ENCODE data around the gene KIAA1217.

Gene KIAA1217

GRCh38 chr10:24376731-24377130, 167.8 kb downstream of the KIAA1217 start:
- DNase-seq = no peak

DNA sequence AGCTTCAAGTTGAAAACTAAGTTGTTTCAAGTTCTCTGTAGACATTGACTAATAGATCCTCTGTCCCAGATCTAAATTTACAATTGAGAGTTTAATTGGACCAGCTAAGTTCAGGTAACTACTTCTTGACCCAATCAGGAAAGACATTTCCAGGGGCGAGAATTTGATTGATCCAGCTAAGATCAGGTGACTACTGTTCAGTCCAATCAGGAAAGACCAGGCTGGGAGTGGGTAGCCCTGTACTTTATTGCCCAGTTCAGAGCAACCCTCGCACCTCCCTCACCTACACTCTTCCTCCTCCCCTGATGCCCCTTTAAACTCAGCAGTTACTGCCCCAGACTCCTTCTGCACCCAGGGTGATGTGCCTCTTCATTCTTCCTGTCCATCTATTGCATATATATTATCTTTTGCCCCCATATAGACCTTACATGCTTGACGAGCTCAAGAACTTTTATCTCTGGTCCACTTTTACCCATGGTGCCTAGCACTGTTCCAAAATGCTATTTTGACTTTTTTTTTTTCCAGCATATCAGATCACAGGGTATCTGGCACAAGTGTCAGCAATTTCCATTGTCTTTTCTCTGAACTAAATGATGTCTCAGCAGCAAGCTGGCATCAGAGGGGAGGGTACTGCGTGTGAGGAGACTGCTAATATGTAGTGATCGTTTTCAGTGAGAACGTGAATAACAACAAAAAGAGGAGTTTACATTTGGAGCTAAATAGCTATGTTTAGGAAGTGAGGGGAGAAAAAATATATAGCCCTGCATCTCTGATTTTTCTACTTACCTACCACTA, 169.4 kb downstream of the KIAA1217 start:
- peak; percentile 2 for DNase-seq

DNA sequence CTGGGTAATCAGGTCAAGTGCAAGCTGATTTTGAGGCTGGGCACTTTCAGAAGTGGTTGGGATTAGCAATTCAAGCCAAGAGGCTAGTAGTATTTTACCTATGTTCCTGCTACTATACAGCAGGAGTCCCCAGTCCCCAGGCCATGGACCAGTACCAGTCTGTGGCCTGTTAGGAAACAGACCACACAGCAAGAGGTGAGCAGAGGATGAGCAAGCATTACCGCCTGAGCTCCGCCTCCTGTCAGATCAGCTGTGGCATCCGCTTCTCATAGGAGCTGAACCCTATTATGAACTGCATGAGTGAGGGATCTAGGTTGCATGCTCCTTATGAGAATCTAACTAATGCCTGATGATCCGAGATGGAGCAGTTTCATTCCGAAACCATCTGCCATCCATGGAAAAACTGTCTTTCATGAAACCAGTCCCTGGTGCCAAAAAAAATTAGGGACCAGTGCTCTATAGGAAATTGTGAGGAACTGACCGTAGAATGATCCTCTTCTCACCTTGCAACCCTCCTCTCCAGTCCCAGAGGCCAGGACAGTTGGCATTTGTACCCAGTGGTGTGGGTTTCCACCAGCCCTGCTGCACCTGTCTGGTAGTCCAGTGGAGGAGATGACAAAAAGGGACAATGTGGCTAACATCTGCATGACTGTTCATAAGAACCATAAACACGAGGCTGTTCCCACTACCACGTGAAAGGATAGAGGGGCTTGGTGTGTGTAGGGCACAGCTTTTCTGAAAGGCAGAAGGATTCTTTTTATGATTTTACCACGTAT, 172.5 kb downstream of the KIAA1217 start:
- DNase-seq = peak; percentile 6

GRCh38 chr10:24382045-24382444, 173.1 kb downstream of the KIAA1217 start:
- no peak for DNase-seq

- peak; percentile 6 for DNase-seq
Observed at GRCh38 chr10:24382596-24382978, 173.6 kb downstream of the KIAA1217 start.

- no peak for DNase-seq
Observed at GRCh38 chr10:24382979-24383663, 174.2 kb downstream of the KIAA1217 start.

GRCh38 chr10:24383681-24384106, 174.8 kb downstream of the KIAA1217 start:
- DNase-seq = peak; percentile 66

GRCh38 chr10:24384954-24385353, 176.0 kb downstream of the KIAA1217 start:
- no peak for DNase-seq

- no peak for DNase-seq
Observed at GRCh38 chr10:24385776-24386175, 176.8 kb downstream of the KIAA1217 start.

- no peak for DNase-seq
Observed at GRCh38 chr10:24390146-24390700, 181.3 kb downstream of the KIAA1217 start.

GRCh38 chr10:24390746-24391145, 181.8 kb downstream of the KIAA1217 start:
- no peak for DNase-seq

DNA sequence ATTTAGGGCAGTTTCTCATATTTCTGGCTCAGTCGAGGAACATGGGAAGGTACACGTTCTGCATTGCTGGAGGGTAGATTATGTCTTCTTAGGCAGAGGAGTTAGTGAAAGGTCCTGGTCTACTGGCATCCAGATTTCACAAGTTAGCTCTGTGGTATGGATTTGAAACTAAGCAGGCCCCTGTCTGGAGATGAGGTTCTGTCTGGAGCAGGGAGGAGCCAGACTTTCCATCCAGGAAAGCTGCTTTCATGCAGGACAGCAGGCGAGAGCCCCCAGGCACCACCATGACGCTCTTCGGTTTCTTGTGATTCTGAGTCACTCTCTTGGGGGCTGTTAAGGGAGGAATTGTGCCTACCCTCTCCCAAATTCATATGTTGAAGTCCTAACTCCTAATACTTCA, 184.3 kb downstream of the KIAA1217 start:
- no peak for DNase-seq

DNA sequence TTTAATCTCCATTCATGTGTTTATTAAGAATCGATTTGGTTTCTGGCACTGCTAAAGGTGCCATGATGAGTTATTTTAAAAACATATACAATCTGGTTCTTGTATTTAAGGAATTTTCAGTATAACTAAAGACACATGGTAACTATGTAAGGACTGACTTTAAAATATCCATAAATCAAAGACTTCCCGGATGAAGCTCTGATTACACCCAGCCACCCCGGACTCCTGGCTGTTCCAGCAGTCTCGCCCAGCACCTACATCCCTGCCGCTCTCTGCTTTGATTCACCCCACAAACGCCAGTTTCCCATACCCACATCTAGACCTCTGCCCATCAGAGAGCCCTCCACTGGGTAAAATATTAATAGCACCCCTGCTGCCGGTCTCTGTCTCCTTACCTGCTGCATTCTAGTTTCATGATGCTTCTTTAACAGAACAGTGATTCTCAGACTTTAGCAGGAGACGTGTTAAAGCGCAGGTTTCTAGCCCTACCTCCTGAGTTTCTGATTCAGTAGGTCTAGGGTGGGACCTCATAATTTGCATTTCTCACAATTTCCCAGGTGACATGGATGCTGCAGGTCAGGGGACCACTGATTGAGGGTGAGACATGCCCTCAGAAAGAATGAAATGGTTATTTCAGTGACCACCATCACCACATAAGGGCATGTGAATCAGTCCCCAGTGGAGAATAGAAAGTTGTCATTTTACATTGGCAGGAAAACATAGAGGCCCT, 185.7 kb downstream of the KIAA1217 start:
- DNase-seq = no peak

GRCh38 chr10:24396396-24396795, 187.5 kb downstream of the KIAA1217 start:
- no peak for DNase-seq

- no peak for DNase-seq
Observed at GRCh38 chr10:24397662-24398061, 188.7 kb downstream of the KIAA1217 start.

DNA sequence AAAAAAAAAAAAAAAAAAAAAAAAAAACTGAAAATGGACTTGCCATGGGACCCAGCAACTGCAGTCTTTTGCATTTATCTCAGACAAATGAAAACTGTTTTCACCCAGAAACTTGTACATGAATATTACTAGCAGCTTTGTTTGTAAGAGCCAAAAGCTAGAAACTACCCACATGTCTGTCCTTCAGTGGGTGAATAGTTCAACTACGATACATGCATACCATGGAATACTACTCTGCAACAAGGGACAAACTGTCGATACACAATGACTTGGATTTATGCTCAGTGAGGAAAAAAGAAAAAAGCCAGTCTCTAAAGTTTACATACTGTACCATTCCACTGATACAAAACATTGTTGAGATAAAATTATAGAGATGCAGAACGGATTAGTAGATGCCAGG, 195.6 kb downstream of the KIAA1217 start:
- no peak for DNase-seq

- no peak for DNase-seq
Observed at GRCh38 chr10:24405635-24406034, 196.7 kb downstream of the KIAA1217 start.

GRCh38 chr10:24406809-24407483, 198.0 kb downstream of the KIAA1217 start:
- no peak for DNase-seq

DNA sequence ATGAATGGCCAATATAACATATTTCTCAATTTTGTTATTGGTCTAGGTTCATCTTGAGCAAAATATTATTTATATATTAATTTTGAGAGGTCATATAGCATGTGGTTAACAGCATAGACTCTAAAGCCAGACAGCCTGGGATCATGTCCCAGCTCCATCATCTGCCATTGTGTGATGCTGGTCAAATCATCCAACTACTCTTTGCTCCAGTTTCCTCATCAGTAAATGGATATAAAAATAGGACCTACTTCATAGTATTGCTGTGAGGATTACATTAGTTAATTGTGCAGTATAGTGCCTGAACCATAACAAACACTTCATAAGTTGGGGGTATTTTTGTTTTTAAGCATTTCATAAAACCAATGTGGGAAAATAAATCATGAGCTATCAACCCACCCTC, 199.0 kb downstream of the KIAA1217 start:
- DNase-seq = no peak

DNA sequence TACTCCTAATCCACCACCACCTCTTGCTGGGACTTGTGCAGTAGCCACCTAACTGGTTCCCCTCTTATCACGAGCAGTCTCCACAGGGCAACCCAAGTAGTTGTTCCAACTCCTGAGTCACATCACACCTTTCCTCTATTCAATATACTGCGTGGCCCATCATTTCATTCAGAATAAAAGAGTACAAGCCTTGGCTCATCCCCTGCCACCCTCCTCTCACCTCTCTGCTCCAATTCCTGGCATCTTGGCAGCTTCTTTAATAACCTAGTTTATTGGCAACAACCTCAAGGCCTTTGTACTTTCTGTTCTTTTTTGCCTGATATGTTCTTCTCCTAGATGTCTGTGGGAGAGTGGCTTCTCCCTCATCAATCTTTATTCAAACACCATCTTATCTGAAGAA, 199.4 kb downstream of the KIAA1217 start:
- no peak for DNase-seq

DNA sequence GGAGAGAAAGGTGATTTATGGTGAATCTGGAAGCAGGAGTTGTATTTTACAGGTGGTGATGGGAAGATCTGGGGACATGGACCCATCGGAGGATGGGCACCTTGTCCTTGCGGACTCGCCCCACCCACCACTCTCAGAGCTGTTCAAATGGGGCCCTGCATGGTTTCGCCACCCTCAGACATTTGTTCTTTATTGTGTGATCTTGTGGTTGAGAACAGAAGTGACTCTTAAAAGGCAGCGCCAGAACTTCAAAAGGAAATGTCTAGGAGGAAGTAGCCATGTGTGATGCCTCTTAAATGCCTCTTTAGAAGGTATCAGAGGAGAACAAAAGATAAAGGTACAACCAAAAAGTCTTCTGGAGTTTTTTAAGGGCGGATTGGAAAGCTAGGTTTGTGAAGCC, 205.7 kb downstream of the KIAA1217 start:
- no peak for DNase-seq
